ENCODE results near the gene AMPH. TPM values are rescaled to one million over a fixed set of nuclear protein-coding genes. Genes with fewer than 3 reads are reported as not detected.

Gene AMPH
- total RNA-seq, 1 experiment from 2014 or later: not detected

- ChIA-PET POLR2A (ENCODE audit: unreplicated experiment) (no interaction called here), CTCF (no interaction called here)
- no TSS peak for BruUV-seq (replicated peaks)
- H3K4me2 ChIP-seq (ENCODE audit: low read length): no peak overlapping the region
- H3K9me3 ChIP-seq (ENCODE audit: low read length): no peaks in the 10 kb centered on the region
- no peaks in the 10 kb centered on the region for H3K4me1 ChIP-seq (ENCODE audit: insufficient read depth, low read length)
- intact Hi-C loops (cut with micrococcal nuclease): loop anchor here (1.0 kb wide), 2 partner anchors 208 to 296 kb away; no protein-coding TSS in a partner anchor
- peaks cover 36% of the 10 kb centered on the region for H3K27me3 ChIP-seq (ENCODE audit: low read length)
- no peaks in the 10 kb centered on the region for H4K20me1 ChIP-seq (ENCODE audit: low read length)
- H3K9ac ChIP-seq (ENCODE audit: low read length): no peak overlapping the region
- DNase-seq (peak; percentile 62), ATAC-seq (peak; percentile 48)
- H2AFZ ChIP-seq (ENCODE audit: low read length): no peak overlapping the region
- H3K9me2 ChIP-seq (replicated peaks; ENCODE audit: low read length): no peaks in the 10 kb centered on the region
- peak; percentile 57 for TF ChIP-seq CTCF (conservative IDR thresholded peaks at IDR 0.05; ENCODE audit: low read depth, low read length)
- no peak for TF ChIP-seq EZH2phosphoT487 (IDR thresholded peaks at IDR 0.05; ENCODE audit: borderline replicate concordance, low read length)
- no peaks in the 10 kb centered on the region for H3F3A ChIP-seq (ENCODE audit: low read length, unreplicated experiment)
- H3K27ac ChIP-seq (ENCODE audit: low read length): no peak overlapping the region
- no peaks in the 10 kb centered on the region for H3K79me2 ChIP-seq (ENCODE audit: low read length)
- no peak overlapping the region for H3K4me3 ChIP-seq (ENCODE audit: low read length)
- no peaks in the 10 kb centered on the region for H3K36me3 ChIP-seq (ENCODE audit: low read depth, low read length)
These were observed 179.3 kb downstream of the AMPH start for GRCh38 chr7:38451840-38452239.

DNA sequence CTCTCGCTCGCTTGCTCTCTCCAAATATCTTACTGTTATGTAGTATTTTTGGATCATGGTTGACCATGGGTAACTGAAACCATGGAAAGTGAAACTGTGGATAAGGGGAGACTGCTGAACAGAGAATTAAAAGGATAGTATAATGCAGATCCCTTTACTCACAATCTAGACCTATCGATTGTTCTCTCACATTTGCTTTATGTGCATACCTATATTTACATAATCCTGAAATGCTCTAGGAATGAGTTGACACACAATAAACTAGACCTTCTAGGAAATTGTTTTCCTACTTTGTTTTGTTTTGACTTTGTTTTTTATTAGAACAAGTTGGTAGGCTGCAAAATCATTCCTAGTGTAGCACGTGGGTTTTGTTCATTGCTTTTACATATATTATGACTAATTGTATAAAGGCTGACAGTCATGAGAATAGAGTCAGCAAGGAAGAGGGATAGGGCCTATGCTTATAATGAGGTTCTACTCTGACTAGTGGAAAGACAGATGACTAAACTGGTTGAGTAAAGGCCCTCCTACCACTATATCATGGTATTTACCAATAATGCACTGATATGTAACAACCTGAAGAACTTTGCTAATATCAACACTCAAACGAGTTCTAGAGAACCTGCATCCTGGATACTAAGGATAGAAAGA, 182.5 kb downstream of the AMPH start:
- Histone ChIP-seq H3K4me1 (ENCODE audit: insufficient read depth, low read length) (no peaks in the 10 kb centered on the region), H3K9ac (ENCODE audit: low read length) (no peak overlapping the region), H4K20me1 (ENCODE audit: low read length) (no peaks in the 10 kb centered on the region), H2AFZ (ENCODE audit: low read length) (no peak overlapping the region), H3K9me3 (ENCODE audit: low read length) (no peaks in the 10 kb centered on the region), H3K79me2 (ENCODE audit: low read length) (no peaks in the 10 kb centered on the region), H3K36me3 (ENCODE audit: low read depth, low read length) (no peaks in the 10 kb centered on the region), H3K27ac (ENCODE audit: low read length) (no peak overlapping the region), H3F3A (ENCODE audit: low read length, unreplicated experiment) (no peaks in the 10 kb centered on the region), H3K4me2 (ENCODE audit: low read length) (no peak overlapping the region), H3K4me3 (ENCODE audit: low read length) (no peak overlapping the region), H3K27me3 (ENCODE audit: low read length) (peaks cover 25% of the 10 kb centered on the region), H3K9me2 (replicated peaks; ENCODE audit: low read length) (no peaks in the 10 kb centered on the region)
- intact Hi-C loops (cut with micrococcal nuclease): no loop called here
- CTCF ChIA-PET: no interaction called here
- POLR2A ChIA-PET (ENCODE audit: unreplicated experiment): no interaction called here
- no peak for TF ChIP-seq CTCF (conservative IDR thresholded peaks at IDR 0.05; ENCODE audit: low read depth, low read length)
- no peak for TF ChIP-seq EZH2 (IDR thresholded peaks at IDR 0.05; ENCODE audit: low read length, unreplicated experiment)
- BruUV-seq (replicated peaks): no TSS peak
- DNase-seq (no peak), ATAC-seq (no peak)

DNA sequence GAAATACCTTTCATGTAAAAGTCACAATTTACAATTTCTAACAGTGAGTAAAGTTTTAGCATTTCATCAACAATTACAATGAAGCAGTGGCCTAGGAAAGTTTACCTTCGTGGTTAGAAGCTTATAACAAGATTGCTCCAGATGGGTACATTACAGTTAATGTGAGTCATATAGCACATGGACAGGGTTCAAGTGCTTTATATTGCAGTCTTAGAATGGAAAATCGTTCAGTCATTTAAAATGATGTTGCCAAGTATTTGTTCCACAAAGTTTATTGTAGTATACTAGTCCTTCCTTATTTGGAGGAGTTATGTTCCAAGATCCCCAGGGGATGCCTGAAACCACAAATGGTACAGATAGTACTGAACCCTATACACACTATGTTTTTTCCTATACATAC, 183.1 kb downstream of the AMPH start:
- H3F3A ChIP-seq (ENCODE audit: low read length, unreplicated experiment): no peaks in the 10 kb centered on the region
- intact Hi-C loops (cut with micrococcal nuclease): no loop called here
- TF ChIP-seq CTCF (conservative IDR thresholded peaks at IDR 0.05; ENCODE audit: low read depth, low read length): no peak
- no peak for TF ChIP-seq EZH2phosphoT487 (IDR thresholded peaks at IDR 0.05; ENCODE audit: borderline replicate concordance, low read length)
- no peak for TF ChIP-seq EZH2 (IDR thresholded peaks at IDR 0.05; ENCODE audit: low read length, unreplicated experiment)
- H3K9ac ChIP-seq (ENCODE audit: low read length): no peak overlapping the region
- no peaks in the 10 kb centered on the region for H3K79me2 ChIP-seq (ENCODE audit: low read length)
- H3K27ac ChIP-seq (ENCODE audit: low read length): no peak overlapping the region
- ChIA-PET CTCF (no interaction called here), POLR2A (ENCODE audit: unreplicated experiment) (no interaction called here)
- H4K20me1 ChIP-seq (ENCODE audit: low read length): no peaks in the 10 kb centered on the region
- no peaks in the 10 kb centered on the region for H3K9me3 ChIP-seq (ENCODE audit: low read length)
- H3K4me3 ChIP-seq (ENCODE audit: low read length): no peak overlapping the region
- H3K4me2 ChIP-seq (ENCODE audit: low read length): no peak overlapping the region
- H2AFZ ChIP-seq (ENCODE audit: low read length): no peak overlapping the region
- H3K4me1 ChIP-seq (ENCODE audit: insufficient read depth, low read length): no peaks in the 10 kb centered on the region
- H3K36me3 ChIP-seq (ENCODE audit: low read depth, low read length): no peaks in the 10 kb centered on the region
- ATAC-seq (no peak), DNase-seq (no peak)
- no TSS peak for BruUV-seq (replicated peaks)
- no peaks in the 10 kb centered on the region for H3K9me2 ChIP-seq (replicated peaks; ENCODE audit: low read length)
- H3K27me3 ChIP-seq (ENCODE audit: low read length): peaks cover 18% of the 10 kb centered on the region
